H1 (cell line): ENCODE data around the gene PLXNA3. TPM values are rescaled to one million over a fixed set of nuclear protein-coding genes. Genes with fewer than 3 reads are reported as not detected.

ENCODE experiments used
- CTCF ChIA-PET: fragments of 300-600 bp; sonication (Branson Sonifier 250); formaldehyde crosslinking; loops from one replicate; lab custom pipeline; 2021; ENCODE audit not compliant: partially characterized antibody; lab: Charles Lee
- POLR2A ChIA-PET: fragments of 300-600 bp; sonication (Branson Sonifier 250); formaldehyde crosslinking; loops from one replicate; lab custom pipeline; 2021; ENCODE audit warnings: inconsistent platforms; ENCODE audit not compliant: partially characterized antibody; lab: Charles Lee
- DNase-seq, 2 experiments: peaks; one replicate each; pipeline versions ENCODE4 v3.0.0 to v3.0.0-alpha.2; 2010 to 2022; ENCODE audit warnings: low spot score in 2 of 2, low read depth in 1 of 2, mixed read lengths in 1 of 2
- FAIRE-seq: peaks from 2 replicates; lab custom pipeline; 2011; peaks lifted over from hg19 to GRCh38; lab: Jason Lieb, UNC
- H2AFZ ChIP-seq: 2 replicates; pipeline ENCODE4 v1.8.1; 2012; ENCODE audit warnings: low read length, inconsistent platforms
- H2AK5ac ChIP-seq: 2 replicates; pipeline ENCODE4 v1.6.1; 2013; ENCODE audit warnings: low read depth, low read length
- H2BK120ac ChIP-seq: replicated peaks from 2 replicates; pipeline ENCODE3; 2013; ENCODE audit warnings: low read depth, low read length, inconsistent platforms
- H2BK12ac ChIP-seq: 2 replicates; pipeline ENCODE4 v1.6.1; 2013; ENCODE audit warnings: low read depth, low read length
- H2BK15ac ChIP-seq: 2 replicates; pipeline ENCODE4 v1.6.1; 2013; ENCODE audit warnings: low read length
- H2BK20ac ChIP-seq: 2 replicates; pipeline ENCODE4 v1.6.1; 2013; ENCODE audit warnings: low read length
- H2BK5ac ChIP-seq: 2 replicates; pipeline ENCODE4 v1.6.1; 2013; ENCODE audit warnings: low read depth, low read length
- H3K14ac ChIP-seq: 2 replicates; pipeline ENCODE4 v1.6.1; 2013; ENCODE audit warnings: inconsistent platforms; ENCODE audit not compliant: insufficient read length
- H3K18ac ChIP-seq: 2 replicates; pipeline ENCODE4 v1.6.1; 2013; ENCODE audit warnings: low read length; ENCODE audit errors: extremely low read depth
- H3K23ac ChIP-seq: 2 replicates; pipeline ENCODE4 v1.6.1; 2013; ENCODE audit warnings: inconsistent platforms; ENCODE audit not compliant: insufficient read length
- H3K23me2 ChIP-seq: 2 replicates; pipeline ENCODE4 v1.6.1; 2013; ENCODE audit warnings: low read depth, low read length
- H3K27ac ChIP-seq: 2 replicates; pipeline ENCODE4 v1.6.1; 2011; ENCODE audit warnings: low read depth, low read length, inconsistent platforms
- H3K27me3 ChIP-seq, 4 experiments: replicated peaks in 1 of 4; 1 replicate in 1 of 4; 2 replicates in 3 of 4; pipeline versions ENCODE4 v1.6.1 to v1.8.1; 2011 to 2013; ENCODE audit warnings: low read length in 3 of 4, mild to moderate bottlenecking in 3 of 4, inconsistent platforms in 2 of 4, mixed read lengths in 2 of 4, moderate library complexity in 1 of 4; ENCODE audit not compliant: control insufficient read depth in 3 of 4, insufficient read depth in 3 of 4; ENCODE audit errors: extremely low read depth in 1 of 4
- H3K36me3 ChIP-seq, 4 experiments: 2 replicates each; pipeline versions ENCODE4 v1.6.1 to v1.8.1; 2011 to 2013; ENCODE audit warnings: mild to moderate bottlenecking in 4 of 4, low read length in 3 of 4, moderate library complexity in 2 of 4, control low read depth in 1 of 4, inconsistent platforms in 1 of 4; ENCODE audit not compliant: insufficient read depth in 4 of 4, control insufficient read depth in 2 of 4
- H3K4ac ChIP-seq: replicated peaks from 2 replicates; pipeline ENCODE3; 2013; ENCODE audit warnings: low read length, low read depth, mixed read lengths, inconsistent platforms; ENCODE audit not compliant: insufficient read length
- H3K4me1 ChIP-seq, 4 experiments: replicated peaks in 1 of 4; 1 replicate in 1 of 4; 2 replicates in 3 of 4; pipeline versions ENCODE4 v1.6.1 to v1.8.1; 2011 to 2013; ENCODE audit warnings: low read length in 3 of 4, inconsistent platforms in 2 of 4, mixed read lengths in 1 of 4; ENCODE audit not compliant: insufficient read depth in 4 of 4, control insufficient read depth in 3 of 4
- H3K4me2 ChIP-seq, 2 experiments: 2 replicates each; pipeline versions ENCODE4 v1.6.1 to v1.8.1; 2011 to 2013; ENCODE audit warnings: low read depth in 2 of 2, low read length in 2 of 2, control low read depth in 1 of 2, inconsistent platforms in 1 of 2, mild to moderate bottlenecking in 1 of 2; ENCODE audit not compliant: insufficient read depth in 1 of 2
- H3K4me3 ChIP-seq, 4 experiments: fragments of 200-600, 300-600 bp in 1 of 4; sonication (generic), shearing (Covaris generic), sonication (Bioruptor Twin) in 1 of 4; 2 replicates each; pipeline versions ENCODE4 v1.5.1 to v1.8.1; 2011 to 2016; ENCODE audit warnings: low read length in 4 of 4, low read depth in 3 of 4, control low read depth in 2 of 4, inconsistent platforms in 2 of 4, mild to moderate bottlenecking in 2 of 4, mixed read lengths in 1 of 4, moderate library complexity in 1 of 4; ENCODE audit not compliant: insufficient read depth in 2 of 4; ENCODE audit errors: extremely low read depth in 1 of 4
- H3K56ac ChIP-seq: replicated peaks from 2 replicates; pipeline ENCODE3; 2013; ENCODE audit warnings: low read depth, mild to moderate bottlenecking, mixed read lengths, low read length, inconsistent platforms; ENCODE audit not compliant: insufficient read length
- H3K79me1 ChIP-seq: 2 replicates; pipeline ENCODE4 v1.6.1; 2013; ENCODE audit warnings: low read depth, low read length, control low read depth
- H3K79me2 ChIP-seq, 2 experiments: 2 replicates each; pipeline versions ENCODE4 v1.6.1 to v1.8.1; 2012 to 2013; ENCODE audit warnings: low read length in 2 of 2, mild to moderate bottlenecking in 2 of 2, inconsistent platforms in 1 of 2; ENCODE audit not compliant: insufficient read depth in 2 of 2, control insufficient read depth in 1 of 2
- H3K9ac ChIP-seq, 4 experiments: replicated peaks in 1 of 4; 1 replicate in 1 of 4; 2 replicates in 3 of 4; pipeline versions ENCODE4 v1.6.1 to v1.8.1; 2011 to 2013; ENCODE audit warnings: low read depth in 3 of 4, low read length in 3 of 4, control low read depth in 2 of 4, mild to moderate bottlenecking in 2 of 4, moderate library complexity in 2 of 4, inconsistent platforms in 1 of 4; ENCODE audit errors: extremely low read depth in 1 of 4
- H3K9me3 ChIP-seq, 2 experiments: 2 replicates each; pipeline versions ENCODE4 v1.6.1 to v1.8.1; 2012 to 2013; ENCODE audit warnings: mild to moderate bottlenecking in 2 of 2, moderate library complexity in 2 of 2, control low read depth in 1 of 2, inconsistent platforms in 1 of 2, low read depth in 1 of 2, low read length in 1 of 2, mixed read lengths in 1 of 2; ENCODE audit not compliant: insufficient read depth in 2 of 2
- H4K20me1 ChIP-seq, 2 experiments: replicated peaks in 1 of 2; 2 replicates each; pipeline versions ENCODE3 to v1.8.1; 2011 to 2013; ENCODE audit warnings: inconsistent platforms in 2 of 2, low read length in 2 of 2, mild to moderate bottlenecking in 1 of 2; ENCODE audit not compliant: insufficient read depth in 2 of 2, control insufficient read depth in 1 of 2
- H4K5ac ChIP-seq: 2 replicates; pipeline ENCODE4 v1.6.1; 2013; ENCODE audit warnings: low read length, low read depth, mixed read lengths, inconsistent platforms; ENCODE audit not compliant: insufficient read length
- H4K8ac ChIP-seq: 2 replicates; pipeline ENCODE4 v1.8.0; 2013; ENCODE audit warnings: mild to moderate bottlenecking, moderate library complexity, low read length, inconsistent platforms; ENCODE audit not compliant: insufficient read depth; ENCODE audit errors: extremely low read depth
- H4K91ac ChIP-seq: replicated peaks from 2 replicates; pipeline ENCODE3; 2013; ENCODE audit warnings: low read length, mixed read lengths, inconsistent platforms; ENCODE audit not compliant: insufficient read length
- BRCA1 ChIP-seq: IDR thresholded peaks from 2 replicates; pipeline ENCODE4 v1.6.1; 2012; ENCODE audit warnings: low read depth, low read length, improper control_type of control experiment
- CBX5 ChIP-seq: fragments of 300-800, 300-1000 bp; sonication (generic); IDR thresholded peaks from 2 replicates; pipeline ENCODE4 v1.7.1; 2016; ENCODE audit warnings: antibody characterized with exemption, low read length, low read depth
- CREB1 ChIP-seq: IDR thresholded peaks from 2 replicates; pipeline ENCODE4 v1.6.1; 2012; ENCODE audit warnings: inconsistent platforms
- HDAC2 ChIP-seq, 2 experiments: fragments of 300-600 bp in 1 of 2; sonication (generic) in 1 of 2; IDR thresholded peaks; 2 replicates each; pipeline ENCODE4 v1.6.1; 2011 to 2012; ENCODE audit warnings: low read depth in 2 of 2, low read length in 2 of 2, mild to moderate bottlenecking in 2 of 2, moderate library complexity in 2 of 2, borderline replicate concordance in 1 of 2, inconsistent platforms in 1 of 2
- JUN ChIP-seq: IDR thresholded peaks from 2 replicates; pipeline ENCODE4 v1.6.1; 2011; ENCODE audit warnings: low read depth, mild to moderate bottlenecking, improper control_type of control experiment, low read length
- KDM4A ChIP-seq: IDR thresholded peaks from one replicate; pipeline ENCODE4 v1.7.1; 2012; ENCODE audit warnings: low read depth, mild to moderate bottlenecking, moderate library complexity, low read length, inconsistent platforms; ENCODE audit not compliant: severe bottlenecking
- POLR2A ChIP-seq, 2 experiments: IDR thresholded peaks; 1 replicate in 1 of 2; 2 replicates in 1 of 2; pipeline ENCODE4 v1.6.1; 2011; ENCODE audit warnings: low read depth in 2 of 2, low read length in 2 of 2, mild to moderate bottlenecking in 2 of 2; ENCODE audit errors: control extremely low read depth in 1 of 2
- SRF ChIP-seq: IDR thresholded peaks from 2 replicates; pipeline ENCODE4 v1.6.1; 2011; ENCODE audit warnings: mild to moderate bottlenecking, low read depth, low read length, moderate library complexity
- SUZ12 ChIP-seq: fragments of 200-600 bp; sonication (generic); IDR thresholded peaks from 2 replicates; pipeline ENCODE4 v1.6.1; 2012; ENCODE audit warnings: mild to moderate bottlenecking, inconsistent platforms, low read length, moderate library complexity, mixed read lengths
- TAF7 ChIP-seq: optimal IDR thresholded peaks from 2 replicates; pipeline ENCODE3; 2011; ENCODE audit warnings: low read depth, mild to moderate bottlenecking, inconsistent platforms, low read length, moderate library complexity, borderline replicate concordance
- TBP ChIP-seq: IDR thresholded peaks from 2 replicates; pipeline ENCODE4 v1.6.1; 2011; ENCODE audit warnings: low read depth, low read length, improper control_type of control experiment
- ZNF274 ChIP-seq: IDR thresholded peaks from 2 replicates; pipeline ENCODE4 v1.7.0; 2012; ENCODE audit warnings: low read length, borderline replicate concordance; ENCODE audit errors: extremely low read depth
- whole genome bisulfite sequencing, 2 experiments: shearing (Covaris generic) in 1 of 2; methylation state at CpG; one replicate each; pipeline versions ENCODE4 v1.1.6 to v1.1.7; 2013 to 2015; ENCODE audit warnings: low lambda C conversion rate in 2 of 2, mixed read lengths in 2 of 2, inconsistent platforms in 1 of 2, low coverage in 1 of 2, missing lambda C conversion rate in 1 of 2; ENCODE audit not compliant: insufficient replicate concordance in 2 of 2, insufficient coverage in 1 of 2, insufficient read length in 1 of 2; ENCODE audit errors: extremely low coverage in 1 of 2, missing lambda C conversion rate in 1 of 2; 5-methylcytosine and 5-hydroxymethylcytosine counted together
- polyA plus RNA-seq, 7 experiments: library from polyadenylated mRNA; depleted of rRNA in 3 of 7; stranded (reverse) in 5 of 7; unstranded in 2 of 7; fragments of >200 nt in 5 of 7; fragments of 200-250 nt in 2 of 7; gene quantifications; 1 replicate in 5 of 7; 2 replicates in 1 of 7; 4 replicates in 1 of 7; pipeline versions ENCODE4 v1.2.1 to v1.2.3, GENCODE V29; 2011 to 2013; ENCODE audit warnings: missing spikeins in 2 of 7, mixed read lengths in 2 of 7
- total RNA-seq: library from RNA; stranded (reverse); fragmentation: NEBNext Ultra II Directional; extraction: Animal tissue kit (Norgen Biotek cat#: 25700); gene quantifications from 2 replicates; pipeline ENCODE4 v1.2.1, GENCODE V29; 2021

PLXNA3 gene
- total and polyA plus RNA-seq, 2 of the 8 experiments (the other 6 are each of a cell fraction or from before 2014, with no cell fraction given) = 10.7 to 18.2 TPM

DNA sequence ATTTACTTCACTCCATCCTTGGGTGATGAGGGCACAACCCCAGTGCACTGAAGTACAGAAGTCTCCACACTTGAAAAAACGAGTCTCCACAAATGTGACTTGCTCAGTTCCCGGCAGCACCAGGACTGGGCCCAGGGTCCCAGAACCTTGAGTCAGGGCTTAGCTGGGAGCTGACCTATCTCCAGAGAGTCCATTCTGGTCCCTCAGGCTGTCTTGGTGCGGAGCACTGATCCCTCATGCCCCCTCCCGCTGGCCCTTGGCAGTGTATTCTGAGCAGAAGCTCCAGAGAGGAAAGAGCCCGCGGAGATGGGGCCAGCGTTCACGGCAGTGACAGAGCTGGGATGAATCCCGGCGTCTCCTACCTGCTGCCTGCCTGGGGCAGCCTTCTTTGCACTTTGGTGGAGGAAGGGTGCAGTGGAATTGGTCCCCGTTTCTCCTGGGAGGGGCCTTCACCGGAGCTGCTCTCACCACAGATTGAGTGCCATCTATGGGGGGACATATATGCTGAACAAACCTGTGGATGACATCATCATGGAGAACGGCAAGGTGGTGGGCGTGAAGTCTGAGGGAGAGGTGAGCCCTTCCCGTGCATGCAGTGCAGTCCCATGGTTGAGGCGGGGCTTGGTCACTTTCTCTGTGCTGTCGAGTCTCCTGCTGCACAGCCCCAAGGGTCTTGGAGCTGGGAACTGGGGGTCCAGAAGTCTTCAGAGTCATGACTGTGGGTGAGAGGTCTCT lies 17.3 kb upstream of the PLXNA3 start:
- FAIRE-seq = no peak
- Histone ChIP-seq H4K5ac (no peak overlapping the region), H3K4me2 (no peak overlapping the region), H2BK15ac (no peak overlapping the region), H3K4me3 (no peak overlapping the region), H2BK5ac (no peak overlapping the region), H3K9me3 (no peaks in the 10 kb centered on the region), H3K9ac (no peak overlapping the region), H2BK12ac (no peak overlapping the region), H3K14ac (no peak overlapping the region), H2BK120ac (no peak overlapping the region), H4K20me1 (peaks cover 0 to 13% of the 10 kb centered on the region in 2 experiments), H4K8ac (no peak overlapping the region), H3K79me2 (peaks cover 0 to 17% of the 10 kb centered on the region in 2 experiments; a peak in 2 of 4 replicates), H3K79me1 (no peaks in the 10 kb centered on the region; the same call in 1 of the 2 replicates), H3K4me1 (peaks cover 0 to 9% (median 5%) of the 10 kb centered on the region in 4 experiments; a peak in 6 of 7 replicates), H3K23ac (no peak overlapping the region), H3K27me3 (no peaks in the 10 kb centered on the region), H3K56ac (no peak overlapping the region), H3K27ac (no peak overlapping the region), H2AK5ac (no peak overlapping the region), H3K36me3 (peaks cover 0 to 27% (median 11%) of the 10 kb centered on the region in 4 experiments; a peak in 5 of 8 replicates), H2AFZ (no peak overlapping the region), H4K91ac (no peak overlapping the region), H3K18ac (no peak overlapping the region), H3K23me2 (peaks cover 6% of the 10 kb centered on the region; the same call in 1 of the 2 replicates), H3K4ac (no peak overlapping the region), H2BK20ac (no peak overlapping the region)
- no peak for DNase-seq
- no peak for TF ChIP-seq TAF7
- no peak for TF ChIP-seq HDAC2 (IDR thresholded peaks at IDR 0.05; ENCODE audit: borderline replicate concordance in 1 of 2, low read depth in 2 of 2, low read length in 2 of 2)
- no peak for TF ChIP-seq SRF
- TF ChIP-seq ZNF274 = no peak
- no peak for TF ChIP-seq KDM4A
- TF ChIP-seq CREB1 = no peak
- no peak for TF ChIP-seq JUN
- no peak for TF ChIP-seq TBP
- no peak for TF ChIP-seq BRCA1
- TF ChIP-seq SUZ12 = no peak
- TF ChIP-seq POLR2A (IDR thresholded peaks at IDR 0.05; ENCODE audit: control extremely low read depth in 1 of 2, low read depth in 2 of 2, low read length in 2 of 2) = no peak
- TF ChIP-seq CBX5 = no peak
- 86% methylated on average over 6 of the region's 17 CpGs; no CpG with 5 or more reads in 1 of the 2 experiments for WGBS, 2 experiments
- ChIA-PET POLR2A (interaction anchor here (1.0 to 2.2 kb wide), 4 partner anchors 34 to 75 kb away, joined by 3 to 6 read pairs (median 4); partner anchors contain the start of gene UBL4A), CTCF (interaction anchor here (0.7 to 1.1 kb wide), 2 partner anchors 11 to 28 kb away, joined by 3 to 4 read pairs; no protein-coding TSS in a partner anchor)
